DMS 273 treated with DMSO at 0.1 percent for 48 hours (cell line): ENCODE measurements around the gene LIMCH1.
"Not testable (repeated sequence)": the region's sequence is repeated elsewhere in the genome, so short reads cannot be mapped to it uniquely, and the experiment has no call there.

Experiments used
- DNase-seq: peaks from one replicate; lab custom pipeline; 2025; lab: John Stamatoyannopoulos, UW

Gene LIMCH1

GRCh38 chr4:41727861-41728572 lies 190.1 kb downstream of the LIMCH1 start:
- DNase-seq = no peak

- DNase-seq = no peak
These were observed 190.6 kb downstream of the LIMCH1 start for GRCh38 chr4:41728573-41728913.

- no peak for DNase-seq
These were observed 193.7 kb downstream of the LIMCH1 start for GRCh38 chr4:41731569-41732126.

GRCh38 chr4:41734371-41734770 lies 196.4 kb downstream of the LIMCH1 start:
- no peak for DNase-seq

- DNase-seq = not testable (repeated sequence)
These were observed 199.5 kb downstream of the LIMCH1 start for GRCh38 chr4:41737491-41737890.

- DNase-seq = no peak
These were observed 203.4 kb downstream of the LIMCH1 start for GRCh38 chr4:41741354-41741753.

- DNase-seq = no peak
These were observed 206.8 kb downstream of the LIMCH1 start for GRCh38 chr4:41744572-41745291.

DNA sequence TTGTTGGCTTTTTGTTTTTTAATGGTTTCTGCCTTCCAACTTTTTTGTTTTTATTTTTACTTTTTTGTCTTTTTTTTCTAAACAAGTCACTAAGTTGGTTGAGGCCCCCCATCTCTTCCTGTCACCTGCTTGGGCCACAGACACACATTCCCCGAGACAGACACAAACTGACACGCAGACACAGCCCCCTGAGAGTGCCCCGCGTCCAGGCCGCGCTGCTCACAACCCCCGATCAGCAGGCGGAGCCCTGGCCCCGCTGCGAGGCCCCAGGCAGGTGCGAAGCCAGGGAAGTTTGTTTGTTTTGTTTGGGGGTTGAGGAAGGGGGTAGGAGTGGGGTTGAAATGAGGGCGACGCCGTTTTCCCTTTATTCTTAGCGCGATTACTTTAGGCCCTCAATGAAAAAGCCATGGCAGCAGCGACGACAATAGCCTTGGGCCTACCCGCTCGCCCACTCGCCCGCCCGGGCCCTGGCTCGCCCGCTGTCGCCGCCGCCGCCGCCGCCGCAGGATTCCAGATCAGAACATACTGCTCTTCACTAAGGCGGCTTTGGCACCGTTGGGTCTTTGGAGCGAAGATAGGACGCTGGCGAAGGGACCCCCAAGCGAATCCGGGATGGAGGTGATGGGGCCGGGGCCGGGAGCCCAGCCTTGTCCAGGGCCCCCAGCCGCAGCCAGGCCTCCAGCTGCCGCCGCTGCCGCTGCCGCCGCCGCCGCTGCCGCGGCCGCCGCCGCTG lies 207.5 kb downstream of the LIMCH1 start:
- no peak for DNase-seq

GRCh38 chr4:41746025-41746439 lies 208.1 kb downstream of the LIMCH1 start:
- no peak for DNase-seq

DNA sequence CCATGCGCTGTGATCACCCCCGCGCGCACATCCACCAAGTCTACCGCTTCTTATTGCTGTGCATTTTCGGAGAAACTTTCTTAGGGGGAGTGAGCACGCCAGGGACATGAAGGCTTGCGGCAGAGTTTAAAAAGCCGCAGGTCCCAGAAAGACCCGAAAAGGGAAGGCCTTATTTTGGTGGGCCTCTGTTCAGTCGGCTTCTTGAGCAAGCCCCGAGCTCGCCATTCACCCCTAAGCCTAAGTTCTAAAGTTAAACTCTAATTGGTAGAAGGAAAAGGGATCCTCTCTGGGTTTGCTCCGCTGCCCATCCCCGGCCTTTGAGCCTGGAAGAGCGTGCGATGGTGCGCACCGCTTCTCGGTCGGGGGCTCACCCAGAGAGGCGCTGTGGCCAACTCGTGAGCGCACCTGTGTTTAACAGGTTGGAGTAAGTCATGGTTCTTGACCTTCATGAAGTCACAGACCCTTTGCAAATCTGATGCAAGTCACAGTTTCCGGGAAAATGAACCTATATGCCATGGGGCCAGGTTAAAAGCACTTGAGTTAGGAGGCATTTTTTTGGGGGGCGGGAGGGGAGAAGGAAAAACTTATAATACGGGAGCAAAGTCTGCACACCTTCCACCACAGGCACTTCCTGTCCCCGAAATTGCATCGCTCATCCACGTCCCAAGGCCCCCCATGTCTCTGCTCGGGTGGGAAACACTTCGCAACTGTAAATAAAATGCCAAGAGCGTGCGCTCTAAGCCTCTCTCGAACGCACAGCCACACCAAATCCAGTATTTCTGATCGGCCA lies 208.7 kb downstream of the LIMCH1 start:
- DNase-seq = no peak

DNA sequence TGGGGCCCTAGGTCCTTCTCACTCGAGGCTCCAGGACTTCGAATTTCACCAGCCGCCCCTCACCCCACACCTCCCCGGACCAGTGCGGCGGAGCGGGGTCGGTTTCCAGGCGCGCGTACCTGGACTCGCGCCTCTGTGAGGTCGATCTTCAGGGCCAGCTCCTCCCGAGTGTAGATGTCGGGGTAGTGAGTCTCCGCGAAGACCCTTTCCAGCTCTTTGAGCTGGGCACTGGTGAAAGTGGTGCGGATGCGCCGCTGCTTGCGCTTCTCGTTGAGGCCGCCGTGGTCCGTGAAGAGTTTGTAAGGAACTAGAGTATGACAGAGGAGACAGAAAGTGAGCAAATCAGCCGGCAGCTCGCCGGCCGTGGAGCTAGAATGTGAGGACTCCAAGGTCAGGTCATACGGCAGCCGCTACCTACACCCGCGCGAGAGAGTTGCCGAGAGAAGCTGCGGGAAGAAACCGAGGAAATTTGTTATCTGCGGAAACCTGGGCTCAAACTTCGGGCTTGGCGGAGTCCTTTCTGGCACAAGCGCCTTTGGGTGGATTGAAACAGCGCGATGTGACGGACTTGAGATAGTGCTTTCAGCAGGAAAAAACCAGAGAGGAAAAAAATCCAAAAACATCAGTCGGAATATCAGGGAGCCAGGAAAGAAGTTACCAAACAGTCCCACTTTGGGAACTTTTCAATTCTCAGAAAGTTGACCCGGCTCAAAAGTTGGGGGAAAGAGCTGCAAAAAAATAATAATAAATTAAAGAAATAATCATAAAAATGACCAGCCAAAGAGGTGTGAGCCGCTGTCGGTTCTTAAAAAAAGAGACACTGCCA lies 209.5 kb downstream of the LIMCH1 start:
- no peak for DNase-seq

- no peak for DNase-seq
These were observed 210.2 kb downstream of the LIMCH1 start for GRCh38 chr4:41748074-41748570.

GRCh38 chr4:41748571-41749475 lies 210.9 kb downstream of the LIMCH1 start, which contains the start of gene PHOX2B:
TSS of gene PHOX2B (minus strand) at chr4:41748725. CDS start at chr4:41748610, 115 bp downstream.
- no peak for DNase-seq

DNA sequence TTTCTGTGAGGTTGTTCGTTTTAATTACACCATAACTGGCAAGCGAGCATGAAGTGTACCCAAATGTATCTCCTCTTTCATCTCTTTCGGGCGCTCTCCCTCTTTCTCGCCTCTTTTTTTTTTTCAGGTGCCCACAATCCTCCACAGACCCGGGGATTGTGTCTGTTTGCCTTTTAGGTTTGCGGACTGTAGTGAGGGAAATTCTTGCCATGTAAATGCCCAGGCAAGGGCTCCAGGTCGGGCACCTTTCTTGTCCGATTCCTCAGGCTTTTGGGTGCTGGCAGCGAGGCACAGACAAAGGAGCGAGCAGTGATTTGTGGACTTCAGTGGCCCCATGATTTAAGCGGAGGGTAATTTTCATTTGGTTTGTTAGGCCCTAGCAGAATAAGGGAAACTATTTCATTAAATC lies 211.7 kb downstream of the LIMCH1 start:
- DNase-seq = no peak
